Mesendoderm (in vitro differentiated cells): Measurements from ENCODE around the gene WDFY2.

Experiments
- DNase-seq: peaks from one replicate; pipeline ENCODE4 v3.0.0; 2013
- H2AK5ac ChIP-seq: 2 replicates; pipeline ENCODE4 v1.6.1; 2013; ENCODE audit warnings: low read length, inconsistent platforms
- H2BK120ac ChIP-seq: 2 replicates; pipeline ENCODE4 v1.6.1; 2013; ENCODE audit warnings: low read depth, mild to moderate bottlenecking, low read length, moderate library complexity, mixed read lengths
- H2BK15ac ChIP-seq: replicated peaks from 2 replicates; pipeline ENCODE4 v1.6.1; 2013; ENCODE audit warnings: low read depth, mild to moderate bottlenecking, moderate library complexity
- H2BK5ac ChIP-seq: 2 replicates; pipeline ENCODE4 v1.6.1; 2013; ENCODE audit warnings: low read length, inconsistent platforms
- H3K18ac ChIP-seq: 2 replicates; pipeline ENCODE4 v1.6.1; 2013; ENCODE audit warnings: mild to moderate bottlenecking, low read length, mixed read lengths
- H3K23ac ChIP-seq: one replicate; pipeline ENCODE4 v1.6.1; 2013; ENCODE audit warnings: low read length
- H3K27ac ChIP-seq: 2 replicates; pipeline ENCODE4 v1.5.1; 2013; ENCODE audit warnings: low read depth, mild to moderate bottlenecking, inconsistent platforms, low read length, moderate library complexity
- H3K27me3 ChIP-seq: 2 replicates; pipeline ENCODE4 v1.6.1; 2013; ENCODE audit warnings: low read length, control low read depth, mild to moderate bottlenecking, inconsistent platforms; ENCODE audit not compliant: insufficient read depth, poor library complexity
- H3K36me3 ChIP-seq: 2 replicates; pipeline ENCODE4 v1.6.1; 2013; ENCODE audit warnings: low read length, inconsistent platforms; ENCODE audit not compliant: control insufficient read depth, insufficient read depth
- H3K4ac ChIP-seq: one replicate; pipeline ENCODE4 v1.6.1; 2013; ENCODE audit warnings: low read depth, mild to moderate bottlenecking, low read length, moderate library complexity
- H3K4me1 ChIP-seq: 2 replicates; pipeline ENCODE4 v1.6.1; 2013; ENCODE audit warnings: low read depth, low read length, inconsistent platforms; ENCODE audit not compliant: control insufficient read depth
- H3K4me2 ChIP-seq: 2 replicates; pipeline ENCODE4 v1.6.1; 2013; ENCODE audit warnings: low read length
- H3K4me3 ChIP-seq: 2 replicates; pipeline ENCODE4 v1.5.1; 2013; ENCODE audit warnings: mild to moderate bottlenecking, low read length
- H3K56ac ChIP-seq: one replicate; pipeline ENCODE4 v1.6.1; 2013; ENCODE audit warnings: low read length
- H3K79me1 ChIP-seq: 2 replicates; pipeline ENCODE4 v1.6.1; 2013; ENCODE audit warnings: low read length, inconsistent platforms
- H3K79me2 ChIP-seq: 2 replicates; pipeline ENCODE4 v1.6.1; 2013; ENCODE audit warnings: mild to moderate bottlenecking, low read length; ENCODE audit not compliant: control insufficient read depth, insufficient read depth
- H3K9ac ChIP-seq: 2 replicates; pipeline ENCODE4 v1.6.1; 2013; ENCODE audit warnings: low read length, inconsistent platforms
- H4K5ac ChIP-seq: one replicate; pipeline ENCODE4 v1.6.1; 2013; ENCODE audit warnings: low read length
- H4K8ac ChIP-seq: one replicate; pipeline ENCODE4 v1.6.1; 2013; ENCODE audit warnings: low read depth, mild to moderate bottlenecking, control low read depth, low read length, moderate library complexity
- WGBS: extraction: QIAGEN DNeasy Blood & Tissue Kit; methylation state at CpG from one replicate; pipeline ENCODE4 v1.1.7; 2013; ENCODE audit warnings: low lambda C conversion rate, missing lambda C conversion rate; ENCODE audit not compliant: insufficient coverage; ENCODE audit errors: extremely low coverage; 5-methylcytosine and 5-hydroxymethylcytosine counted together

The WDFY2 gene

GRCh38 chr13:51605698-51606097 lies 21.4 kb downstream of the WDFY2 start:
- Histone ChIP-seq H3K9ac (no peak overlapping the region), H2BK5ac (no peak overlapping the region), H2BK120ac (no peak overlapping the region), H4K8ac (no peak overlapping the region), H3K79me2 (peaks cover 14% of the 10 kb centered on the region), H3K56ac (no peak overlapping the region), H3K79me1 (peaks cover 11% of the 10 kb centered on the region), H3K18ac (no peak overlapping the region), H2AK5ac (no peak overlapping the region), H3K4me3 (no peak overlapping the region), H4K5ac (no peak overlapping the region), H3K4ac (no peak overlapping the region), H2BK15ac (no peak overlapping the region), H3K27ac (no peak overlapping the region), H3K36me3 (no peaks in the 10 kb centered on the region), H3K27me3 (no peaks in the 10 kb centered on the region), H3K23ac (no peak overlapping the region), H3K4me1 (no peaks in the 10 kb centered on the region), H3K4me2 (no peak overlapping the region)
- no peak for DNase-seq
- no CpG with 5 or more reads among the region's 4 CpGs for WGBS

- H3K4ac ChIP-seq: no peak overlapping the region
- no peak overlapping the region for H2BK120ac ChIP-seq
- no peak overlapping the region for H3K4me3 ChIP-seq
- no peak overlapping the region for H2BK5ac ChIP-seq
- no peaks in the 10 kb centered on the region for H3K4me1 ChIP-seq
- no peak overlapping the region for H3K18ac ChIP-seq
- no peak overlapping the region for H4K5ac ChIP-seq
- H3K36me3 ChIP-seq: no peaks in the 10 kb centered on the region
- no peak for DNase-seq
- no peak overlapping the region for H2BK15ac ChIP-seq
- H3K4me2 ChIP-seq: no peak overlapping the region
- WGBS: no CpG with 5 or more reads among the region's 1 CpG
- no peak overlapping the region for H3K27ac ChIP-seq
- H2AK5ac ChIP-seq: no peak overlapping the region
- H3K79me2 ChIP-seq: peaks cover 16% of the 10 kb centered on the region
- no peak overlapping the region for H3K56ac ChIP-seq
- no peaks in the 10 kb centered on the region for H3K27me3 ChIP-seq
- no peak overlapping the region for H4K8ac ChIP-seq
- H3K23ac ChIP-seq: no peak overlapping the region
- H3K9ac ChIP-seq: no peak overlapping the region
- H3K79me1 ChIP-seq: peaks cover 9% of the 10 kb centered on the region
These were observed 22.9 kb downstream of the WDFY2 start for GRCh38 chr13:51607165-51607564.

GRCh38 chr13:51608857-51609406 lies 24.7 kb downstream of the WDFY2 start:
- Histone ChIP-seq H3K4me2 (no peak overlapping the region), H3K79me1 (peaks cover 9% of the 10 kb centered on the region), H4K8ac (no peak overlapping the region), H3K27me3 (no peaks in the 10 kb centered on the region), H2AK5ac (no peak overlapping the region), H3K56ac (no peak overlapping the region), H3K18ac (no peak overlapping the region), H2BK5ac (no peak overlapping the region), H2BK120ac (no peak overlapping the region), H3K27ac (no peak overlapping the region), H4K5ac (no peak overlapping the region), H3K79me2 (peaks cover 17% of the 10 kb centered on the region), H3K4me1 (no peaks in the 10 kb centered on the region), H3K4me3 (no peak overlapping the region), H3K36me3 (no peaks in the 10 kb centered on the region), H3K23ac (no peak overlapping the region), H2BK15ac (no peak overlapping the region), H3K4ac (no peak overlapping the region), H3K9ac (no peak overlapping the region)
- no CpG with 5 or more reads among the region's 2 CpGs for WGBS
- DNase-seq: no peak

- Histone ChIP-seq H3K79me1 (peaks cover 6% of the 10 kb centered on the region), H2BK5ac (no peak overlapping the region), H2BK15ac (no peak overlapping the region), H2BK120ac (no peak overlapping the region), H3K56ac (no peak overlapping the region), H3K27ac (no peak overlapping the region), H3K4me1 (peaks cover 3% of the 10 kb centered on the region), H3K79me2 (peaks cover 12% of the 10 kb centered on the region), H3K23ac (no peak overlapping the region), H3K4me3 (no peak overlapping the region), H3K36me3 (no peaks in the 10 kb centered on the region), H3K4ac (no peak overlapping the region), H4K8ac (no peak overlapping the region), H4K5ac (no peak overlapping the region), H2AK5ac (no peak overlapping the region), H3K9ac (no peak overlapping the region), H3K4me2 (no peak overlapping the region), H3K27me3 (no peaks in the 10 kb centered on the region), H3K18ac (no peak overlapping the region)
- no CpG with 5 or more reads among the region's 3 CpGs for WGBS
- no peak for DNase-seq
These were observed 28.6 kb downstream of the WDFY2 start for GRCh38 chr13:51612867-51613266.

GRCh38 chr13:51613535-51613934 lies 29.3 kb downstream of the WDFY2 start:
- no peak overlapping the region for H3K4me3 ChIP-seq
- no peaks in the 10 kb centered on the region for H3K36me3 ChIP-seq
- H3K79me1 ChIP-seq: peaks cover 6% of the 10 kb centered on the region
- H4K5ac ChIP-seq: no peak overlapping the region
- H3K27ac ChIP-seq: no peak overlapping the region
- peak; percentile 27 for DNase-seq
- H2BK15ac ChIP-seq: no peak overlapping the region
- peaks cover 13% of the 10 kb centered on the region for H3K79me2 ChIP-seq
- H3K4me1 ChIP-seq: peaks cover 3% of the 10 kb centered on the region
- H2AK5ac ChIP-seq: no peak overlapping the region
- no peak overlapping the region for H2BK120ac ChIP-seq
- no peak overlapping the region for H3K4ac ChIP-seq
- no peak overlapping the region for H3K18ac ChIP-seq
- WGBS: no CpG with 5 or more reads among the region's 2 CpGs
- no peak overlapping the region for H3K56ac ChIP-seq
- no peak overlapping the region for H4K8ac ChIP-seq
- no peak overlapping the region for H2BK5ac ChIP-seq
- H3K9ac ChIP-seq: no peak overlapping the region
- no peak overlapping the region for H3K23ac ChIP-seq
- no peak overlapping the region for H3K4me2 ChIP-seq
- H3K27me3 ChIP-seq: no peaks in the 10 kb centered on the region

- Histone ChIP-seq H3K4me3 (no peak overlapping the region), H3K27me3 (no peaks in the 10 kb centered on the region), H3K79me2 (peaks cover 13% of the 10 kb centered on the region), H2BK15ac (no peak overlapping the region), H3K27ac (no peak overlapping the region), H2BK120ac (no peak overlapping the region), H3K4me2 (no peak overlapping the region), H3K23ac (no peak overlapping the region), H2AK5ac (no peak overlapping the region), H3K4me1 (peaks cover 3% of the 10 kb centered on the region), H3K36me3 (no peaks in the 10 kb centered on the region), H2BK5ac (no peak overlapping the region), H3K56ac (peak overlapping the region; percentile 50), H3K4ac (no peak overlapping the region), H3K79me1 (peaks cover 6% of the 10 kb centered on the region), H3K9ac (no peak overlapping the region), H4K8ac (no peak overlapping the region), H4K5ac (no peak overlapping the region), H3K18ac (no peak overlapping the region)
- no CpG with 5 or more reads among the region's 8 CpGs for WGBS
- DNase-seq: peak; percentile 31
These were observed 30.1 kb downstream of the WDFY2 start for GRCh38 chr13:51614350-51614786.
